ENCODE data around the gene SLAMF7. TPM values are rescaled to one million over a fixed set of nuclear protein-coding genes. Genes with fewer than 3 reads are reported as not detected.

SLAMF7 gene
- total and polyA plus RNA-seq, 2 donors (not counting 3 experiments of a cell fraction or from before 2014, with no cell fraction given) = not detected

DNA sequence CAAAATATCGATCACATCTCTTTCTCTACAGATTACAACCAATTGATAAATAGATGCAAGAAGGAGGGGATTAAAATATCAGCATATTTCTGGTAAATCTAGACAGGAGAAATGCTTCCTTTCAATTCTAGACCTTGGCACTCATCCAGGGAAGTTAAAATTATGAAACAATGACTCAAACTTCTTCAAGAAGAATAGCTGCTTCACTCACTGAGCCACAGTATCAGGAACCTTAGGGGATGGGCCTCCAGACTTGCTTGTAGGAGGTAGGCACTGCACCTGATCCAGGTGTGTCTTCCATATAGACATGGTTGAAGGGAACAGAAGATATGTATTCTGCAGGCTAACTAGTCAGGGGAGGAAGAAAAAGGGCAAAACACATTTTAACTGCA is 9.8 kb downstream of the SLAMF7 start:
- Histone ChIP-seq H3K27me3 (ENCODE audit: control insufficient read depth in 2 of 2, insufficient read depth in 2 of 2, low read length in 2 of 2) (peaks cover 4 to 7% of the 10 kb centered on the region in 2 experiments), H4K20me1 (replicated peaks; ENCODE audit: control insufficient read depth, extremely low read depth, insufficient read depth, low read length) (no peaks in the 10 kb centered on the region), H3K79me2 (ENCODE audit: control insufficient read depth, insufficient read depth, low read length) (no peaks in the 10 kb centered on the region), H2AFZ (ENCODE audit: low read depth, low read length) (no peak overlapping the region), H3K9me3 (replicated peaks; ENCODE audit: control insufficient read depth, insufficient read depth, low read length) (no peaks in the 10 kb centered on the region), H3K27ac (ENCODE audit: insufficient read depth, low read depth, low read length) (no peak overlapping the region), H3K9me1 (replicated peaks; ENCODE audit: control insufficient read depth, extremely low read depth, insufficient read depth, low read length) (no peaks in the 10 kb centered on the region), H3K4me2 (ENCODE audit: insufficient read depth, low read length) (no peak overlapping the region), H3K4me3 (replicated peaks in 1 of 3; ENCODE audit: insufficient read depth in 1 of 3, low read depth in 1 of 3, low read length in 3 of 3) (no peak overlapping the region), H3K36me3 (ENCODE audit: control insufficient read depth in 2 of 2, extremely low read depth in 1 of 2, insufficient read depth in 2 of 2, low read length in 2 of 2) (no peaks in the 10 kb centered on the region), H3K9ac (replicated peaks; ENCODE audit: extremely low read depth, insufficient read depth, low read length) (no peak overlapping the region), H3K4me1 (ENCODE audit: control insufficient read depth, extremely low read depth, insufficient read depth, low read length) (no peaks in the 10 kb centered on the region)
- POLR2A ChIA-PET = no interaction called here
- no peak for FAIRE-seq
- CTCF ChIA-PET = interaction anchor here (1.0 kb wide), 1 partner anchor 9 kb away, joined by 3 read pairs; the partner anchor contains the start of gene SLAMF7
- DNase-seq (ENCODE audit: low read depth, low spot score) = no peak
- dilution Hi-C loops (cut with MboI; ENCODE audit: extremely low pct_ligation_motif_present, low sequenced_read_pairs) = no loop called here
- intact Hi-C loops (cut with micrococcal nuclease) = no loop called here
- no TSS peak for BruUV-seq (replicated peaks)
- TF ChIP-seq MYC (IDR thresholded peaks at IDR 0.05; ENCODE audit: low read depth, low read length) = no peak
- TF ChIP-seq FOS (IDR thresholded peaks at IDR 0.05; ENCODE audit: borderline replicate concordance, insufficient read depth, low read length) = no peak
- TF ChIP-seq GATA2 (IDR thresholded peaks at IDR 0.05; ENCODE audit: insufficient read depth, insufficient read length, low read depth, low read length) = no peak
- no peak for TF ChIP-seq JUN (IDR thresholded peaks at IDR 0.05; ENCODE audit: borderline replicate concordance, insufficient read depth, insufficient read length, low read depth)
- no peak for TF ChIP-seq POLR2A (IDR thresholded peaks at IDR 0.05; ENCODE audit: low read depth, low read length)
- TF ChIP-seq POLR2AphosphoS5 (IDR thresholded peaks at IDR 0.05; ENCODE audit: insufficient read depth, low read depth, low read length) = no peak
- TF ChIP-seq EZH2 (IDR thresholded peaks at IDR 0.05; ENCODE audit: borderline replicate concordance, low read depth, low read length, severe bottlenecking) = no peak
- TF ChIP-seq, protein P1, sequence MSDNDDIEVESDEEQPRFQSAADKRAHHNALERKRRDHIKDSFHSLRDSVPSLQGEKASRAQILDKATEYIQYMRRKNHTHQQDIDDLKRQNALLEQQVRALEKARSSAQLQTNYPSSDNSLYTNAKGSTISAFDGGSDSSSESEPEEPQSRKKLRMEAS (IDR thresholded peaks at IDR 0.05; ENCODE audit: insufficient read depth, insufficient read length) = no peak
- TF ChIP-seq, protein P2, sequence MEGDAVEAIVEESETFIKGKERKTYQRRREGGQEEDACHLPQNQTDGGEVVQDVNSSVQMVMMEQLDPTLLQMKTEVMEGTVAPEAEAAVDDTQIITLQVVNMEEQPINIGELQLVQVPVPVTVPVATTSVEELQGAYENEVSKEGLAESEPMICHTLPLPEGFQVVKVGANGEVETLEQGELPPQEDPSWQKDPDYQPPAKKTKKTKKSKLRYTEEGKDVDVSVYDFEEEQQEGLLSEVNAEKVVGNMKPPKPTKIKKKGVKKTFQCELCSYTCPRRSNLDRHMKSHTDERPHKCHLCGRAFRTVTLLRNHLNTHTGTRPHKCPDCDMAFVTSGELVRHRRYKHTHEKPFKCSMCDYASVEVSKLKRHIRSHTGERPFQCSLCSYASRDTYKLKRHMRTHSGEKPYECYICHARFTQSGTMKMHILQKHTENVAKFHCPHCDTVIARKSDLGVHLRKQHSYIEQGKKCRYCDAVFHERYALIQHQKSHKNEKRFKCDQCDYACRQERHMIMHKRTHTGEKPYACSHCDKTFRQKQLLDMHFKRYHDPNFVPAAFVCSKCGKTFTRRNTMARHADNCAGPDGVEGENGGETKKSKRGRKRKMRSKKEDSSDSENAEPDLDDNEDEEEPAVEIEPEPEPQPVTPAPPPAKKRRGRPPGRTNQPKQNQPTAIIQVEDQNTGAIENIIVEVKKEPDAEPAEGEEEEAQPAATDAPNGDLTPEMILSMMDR (IDR thresholded peaks at IDR 0.05; ENCODE audit: extremely low read depth in 1 of 2, insufficient read depth in 1 of 2, low read depth in 1 of 2, low read length in 2 of 2) = no peak

All from endothelial cell of umbilical vein (primary cell).